BE2C (cell line): ENCODE results near the gene HOXB13.

Experiments used
- DNase-seq: peaks from one replicate; pipeline ENCODE4 v3.0.0-alpha.2; 2020
- H3K27me3 ChIP-seq: fragments of 250-450 bp; sonication (Bioruptor Pico); 2 replicates; pipeline ENCODE4 v1.5.1; 2020; ENCODE audit warnings: mild to moderate bottlenecking
- H3K36me3 ChIP-seq: fragments of 250-450 bp; sonication (Bioruptor Pico); 2 replicates; pipeline ENCODE4 v1.5.1; 2020; ENCODE audit warnings: mild to moderate bottlenecking
- H3K4me1 ChIP-seq: fragments of 250-450 bp; sonication (Bioruptor Pico); 2 replicates; pipeline ENCODE4 v1.5.1; 2020
- H3K4me3 ChIP-seq: 2 replicates; pipeline ENCODE4 v1.5.1; 2011; ENCODE audit warnings: low read depth, low read length
- H3K9me3 ChIP-seq: fragments of 250-450 bp; sonication (Bioruptor Pico); 2 replicates; pipeline ENCODE4 v1.5.1; 2020
- CTCF ChIP-seq: IDR thresholded peaks from 2 replicates; pipeline ENCODE4 v1.5.1; 2012; ENCODE audit warnings: mild to moderate bottlenecking, low read depth, low read length

Gene HOXB13

GRCh38 chr17:48751172-48751571, 22.6 kb upstream of the HOXB13 start:
- DNase-seq, result no peak
- no peaks in the 10 kb centered on the region for H3K36me3 ChIP-seq
- no peaks in the 10 kb centered on the region for H3K9me3 ChIP-seq
- no peaks in the 10 kb centered on the region for H3K4me1 ChIP-seq
- H3K27me3 ChIP-seq, result peaks cover 100% of the 10 kb centered on the region
- TF ChIP-seq CTCF, result no peak
- no peak overlapping the region for H3K4me3 ChIP-seq

- no peak overlapping the region for H3K4me3 ChIP-seq
- no peak for TF ChIP-seq CTCF
- no peaks in the 10 kb centered on the region for H3K4me1 ChIP-seq
- H3K27me3 ChIP-seq, result peaks cover 100% of the 10 kb centered on the region
- no peaks in the 10 kb centered on the region for H3K36me3 ChIP-seq
- no peaks in the 10 kb centered on the region for H3K9me3 ChIP-seq
- DNase-seq, result no peak
These were observed 21.3 kb upstream of the HOXB13 start for GRCh38 chr17:48749621-48750553.

- H3K9me3 ChIP-seq, result no peaks in the 10 kb centered on the region
- peaks cover 98% of the 10 kb centered on the region for H3K27me3 ChIP-seq
- no peak for DNase-seq
- H3K4me3 ChIP-seq, result no peak overlapping the region
- no peak for TF ChIP-seq CTCF
- H3K4me1 ChIP-seq, result no peaks in the 10 kb centered on the region
- H3K36me3 ChIP-seq, result no peaks in the 10 kb centered on the region
These were observed 20.4 kb upstream of the HOXB13 start for GRCh38 chr17:48748718-48749566.

GRCh38 chr17:48747445-48748363, 19.2 kb upstream of the HOXB13 start:
- no peaks in the 10 kb centered on the region for H3K36me3 ChIP-seq
- H3K9me3 ChIP-seq, result no peaks in the 10 kb centered on the region
- no peak for DNase-seq
- H3K4me3 ChIP-seq, result no peak overlapping the region
- no peaks in the 10 kb centered on the region for H3K4me1 ChIP-seq
- no peak for TF ChIP-seq CTCF
- H3K27me3 ChIP-seq, result peaks cover 98% of the 10 kb centered on the region

- no peak for DNase-seq
- H3K36me3 ChIP-seq, result no peaks in the 10 kb centered on the region
- H3K4me1 ChIP-seq, result no peaks in the 10 kb centered on the region
- no peaks in the 10 kb centered on the region for H3K9me3 ChIP-seq
- TF ChIP-seq CTCF, result no peak
- no peak overlapping the region for H3K4me3 ChIP-seq
- H3K27me3 ChIP-seq, result peaks cover 98% of the 10 kb centered on the region
These were observed 18.4 kb upstream of the HOXB13 start for GRCh38 chr17:48746916-48747444.
